ENCODE measurements around the gene CDRT15. TPM values are rescaled to one million over a fixed set of nuclear protein-coding genes. Genes with fewer than 3 reads are reported as not detected.

The CDRT15 gene
- total RNA-seq, result not detected in 2 replicates

DNA sequence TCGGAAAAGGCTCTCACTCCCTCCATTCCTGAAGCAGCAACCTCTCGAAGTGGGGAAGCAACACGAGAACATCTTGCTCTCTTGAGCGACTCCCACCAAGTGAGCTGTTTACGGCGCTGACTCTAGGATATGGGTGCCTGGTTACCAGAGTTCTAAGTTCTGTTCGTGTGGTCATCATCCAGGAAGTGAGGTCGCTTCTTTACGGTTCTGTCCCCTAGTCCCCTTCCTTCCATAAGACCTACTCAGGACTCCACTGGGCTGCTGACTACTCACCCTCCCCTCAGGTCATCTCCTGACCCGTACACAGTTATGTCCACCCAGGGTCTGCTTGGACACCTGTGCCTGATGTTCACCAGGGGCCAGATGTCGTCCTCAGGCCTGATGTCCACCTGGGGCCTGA lies at the start of gene CDRT15:
Gene CDRT15 (minus strand): TSS at position 101 of the 400 bp plus-strand sequence. CDS start 29 bp downstream, at position 72.

Other genes with a start within 250 kb of the CDRT15 start
- 17.5 and 19.8 TPM in 2 replicates for gene COX10, start 167.4 kb downstream of the CDRT15 start, total RNA-seq
- 4.6 and 6.3 TPM in 2 replicates for gene HS3ST3B1, start 64.2 kb upstream of the CDRT15 start, total RNA-seq